GM18526 (cell line): Measurements from ENCODE around the gene DDX60.

ENCODE experiments used
- POLR2A ChIP-seq: IDR thresholded peaks from 3 replicates; pipeline ENCODE4 v1.6.1; 2011; ENCODE audit not compliant: insufficient read length; ENCODE audit errors: extremely low read depth

DDX60 gene

GRCh38 chr4:168177546-168178149, 140.9 kb downstream of the DDX60 start:
- no peak for TF ChIP-seq POLR2A

GRCh38 chr4:168174308-168174707, 144.2 kb downstream of the DDX60 start:
- no peak for TF ChIP-seq POLR2A

GRCh38 chr4:168167714-168168284, 150.8 kb downstream of the DDX60 start:
- no peak for TF ChIP-seq POLR2A
